Loucy (cell line): ENCODE data around the gene ASPG.

ENCODE experiments used
- H2AFZ ChIP-seq: fragments of 200-600 bp; sonication (generic); 2 replicates; pipeline ENCODE4 v1.6.0; 2016; ENCODE audit warnings: antibody characterized with exemption, mild to moderate bottlenecking, low read length, moderate library complexity
- H3F3A ChIP-seq: fragments of 200-600 bp; 2 replicates; pipeline ENCODE4 v1.6.0; 2016; ENCODE audit warnings: antibody characterized with exemption, low read depth, mild to moderate bottlenecking
- H3K27me3 ChIP-seq: fragments of 200-600 bp; sonication (generic); 2 replicates; pipeline ENCODE4 v1.6.1; 2014; ENCODE audit warnings: low read length, mild to moderate bottlenecking; ENCODE audit not compliant: insufficient read depth, poor library complexity, severe bottlenecking
- H3K36me3 ChIP-seq: fragments of 200-600 bp; sonication (generic); 2 replicates; pipeline ENCODE4 v1.6.1; 2016; ENCODE audit warnings: low read length; ENCODE audit not compliant: insufficient read depth
- H3K4me1 ChIP-seq: fragments of 200-600 bp; sonication (generic); 2 replicates; pipeline ENCODE4 v1.5.1; 2014; ENCODE audit warnings: low read length, mild to moderate bottlenecking; ENCODE audit not compliant: insufficient read depth, poor library complexity, severe bottlenecking
- H3K4me2 ChIP-seq: fragments of 200-600 bp; sonication (generic); 2 replicates; pipeline ENCODE4 v1.6.0; 2014; ENCODE audit warnings: antibody characterized with exemption, low read length, low read depth, mild to moderate bottlenecking; ENCODE audit not compliant: poor library complexity, severe bottlenecking
- H3K4me3 ChIP-seq: fragments of 200-600 bp; sonication (generic); 2 replicates; pipeline ENCODE4 v1.5.1; 2014; ENCODE audit warnings: low read length, mild to moderate bottlenecking, mixed read lengths; ENCODE audit not compliant: poor library complexity, severe bottlenecking
- H3K79me2 ChIP-seq: fragments of 200-600 bp; sonication (generic); 2 replicates; pipeline ENCODE4 v1.6.1; 2014; ENCODE audit warnings: low read length; ENCODE audit not compliant: insufficient read depth
- H3K9ac ChIP-seq: fragments of 200-600 bp; sonication (generic); 2 replicates; pipeline ENCODE4 v1.6.0; 2014; ENCODE audit warnings: mild to moderate bottlenecking, low read depth, low read length, moderate library complexity; ENCODE audit not compliant: poor library complexity, severe bottlenecking
- H3K9me2 ChIP-seq: fragments of 200-600 bp; sonication (generic); replicated peaks from 2 replicates; pipeline ENCODE4 v1.6.1; 2016; ENCODE audit warnings: low read depth, low read length, mixed read lengths
- H3K9me3 ChIP-seq: fragments of 200-600 bp; sonication (generic); 2 replicates; pipeline ENCODE4 v1.6.1; 2014; ENCODE audit warnings: mild to moderate bottlenecking, antibody characterized with exemption, low read length, low read depth; ENCODE audit not compliant: insufficient read depth
- H4K20me1 ChIP-seq: fragments of 200-600 bp; sonication (generic); 2 replicates; pipeline ENCODE4 v1.6.0; 2014; ENCODE audit warnings: antibody characterized with exemption, low read length, mild to moderate bottlenecking; ENCODE audit not compliant: insufficient read depth, poor library complexity, severe bottlenecking
- CTCF ChIP-seq: fragments of 200-600 bp; sonication (generic); conservative IDR thresholded peaks from 2 replicates; pipeline ENCODE4 v1.5.1; 2014; ENCODE audit warnings: mild to moderate bottlenecking, antibody characterized with exemption, low read length
- EZH2phosphoT487 ChIP-seq: fragments of 200-600 bp; IDR thresholded peaks from 2 replicates; pipeline ENCODE4 v1.6.1; 2018; ENCODE audit warnings: antibody characterized with exemption, mild to moderate bottlenecking, moderate library complexity, borderline replicate concordance

Gene ASPG

GRCh38 chr14:104120281-104120741 lies 34.8 kb downstream of the ASPG start:
- H3K36me3 ChIP-seq, result no peaks in the 10 kb centered on the region
- H3K79me2 ChIP-seq, result no peaks in the 10 kb centered on the region
- peaks cover 6% of the 10 kb centered on the region; the same call in 1 of the 2 replicates for H3K9me3 ChIP-seq
- no peaks in the 10 kb centered on the region for H3F3A ChIP-seq
- no peak overlapping the region for H3K9ac ChIP-seq
- H3K27me3 ChIP-seq, result no peaks in the 10 kb centered on the region
- no peaks in the 10 kb centered on the region for H4K20me1 ChIP-seq
- H3K9me2 ChIP-seq, result no peaks in the 10 kb centered on the region
- no peak overlapping the region for H2AFZ ChIP-seq
- TF ChIP-seq CTCF, result no peak
- no peaks in the 10 kb centered on the region for H3K4me1 ChIP-seq
- H3K4me3 ChIP-seq, result no peak overlapping the region
- H3K4me2 ChIP-seq, result no peak overlapping the region

GRCh38 chr14:104121142-104121541 lies 35.6 kb downstream of the ASPG start:
- Histone ChIP-seq H3K79me2 (no peaks in the 10 kb centered on the region), H4K20me1 (no peaks in the 10 kb centered on the region), H3K4me2 (no peak overlapping the region), H3K9me3 (peaks cover 6% of the 10 kb centered on the region; the same call in 1 of the 2 replicates), H3K36me3 (no peaks in the 10 kb centered on the region), H3F3A (no peaks in the 10 kb centered on the region), H3K9ac (no peak overlapping the region), H3K4me3 (no peak overlapping the region), H3K4me1 (no peaks in the 10 kb centered on the region), H3K27me3 (no peaks in the 10 kb centered on the region), H3K9me2 (no peaks in the 10 kb centered on the region), H2AFZ (no peak overlapping the region)
- TF ChIP-seq CTCF (no peak), EZH2phosphoT487 (no peak)

GRCh38 chr14:104123879-104124278 lies 38.4 kb downstream of the ASPG start:
- TF ChIP-seq EZH2phosphoT487 (no peak), CTCF (no peak)
- Histone ChIP-seq H3K4me3 (no peak overlapping the region), H3K4me2 (no peak overlapping the region), H3K4me1 (no peaks in the 10 kb centered on the region), H3K36me3 (no peaks in the 10 kb centered on the region), H3K79me2 (no peaks in the 10 kb centered on the region), H3K9ac (no peak overlapping the region), H3K9me3 (peaks cover 13% of the 10 kb centered on the region; the same call in 1 of the 2 replicates), H3K9me2 (no peaks in the 10 kb centered on the region), H4K20me1 (no peaks in the 10 kb centered on the region), H3F3A (no peaks in the 10 kb centered on the region), H2AFZ (no peak overlapping the region), H3K27me3 (no peaks in the 10 kb centered on the region)
